Measurements from ENCODE around the gene RRP15.
"Not testable (repeated sequence)": the region's sequence is repeated elsewhere in the genome, so short reads cannot be mapped to it uniquely, and the experiment has no call there.

The RRP15 gene

DNA sequence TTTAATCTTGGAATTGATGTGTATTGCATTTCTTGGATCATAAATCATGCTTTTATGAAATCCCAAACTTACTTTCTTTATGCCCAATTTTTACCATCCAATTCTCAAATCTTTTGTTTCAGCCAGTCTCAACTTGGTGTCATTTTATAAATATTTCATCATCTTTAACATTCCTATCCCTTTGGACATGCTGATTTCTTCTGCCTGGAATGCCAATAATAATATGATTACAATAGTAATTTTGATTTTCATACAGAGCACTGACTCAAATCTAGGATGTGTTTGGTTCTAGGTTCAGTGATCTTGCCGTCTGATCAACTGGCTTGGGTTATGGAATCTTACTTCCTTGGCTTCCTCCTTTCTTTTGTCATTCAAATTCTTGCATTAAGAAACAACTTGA lies 12.8 kb downstream of the RRP15 start:
- no peak for DNase-seq

DNA sequence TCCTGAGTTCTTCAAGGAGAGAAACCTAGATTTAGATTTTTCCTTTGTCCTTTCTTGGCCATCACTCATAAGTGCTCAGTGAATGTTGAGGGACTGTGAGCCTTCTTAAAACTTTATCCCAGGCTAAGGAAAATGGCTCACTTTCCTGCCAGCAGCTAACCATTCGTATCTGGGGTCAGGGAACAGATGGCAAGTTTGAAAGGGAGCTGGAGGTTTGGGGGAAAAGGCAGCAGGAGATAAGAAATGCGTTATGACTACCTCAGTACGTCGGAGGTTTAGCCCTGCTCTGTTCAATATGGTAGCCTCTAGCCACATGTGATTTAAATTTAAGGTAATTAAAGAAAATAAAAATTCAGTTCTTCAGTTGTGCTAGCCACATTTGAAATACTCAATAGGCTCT lies 13.3 kb downstream of the RRP15 start:
- no peak for DNase-seq

DNA sequence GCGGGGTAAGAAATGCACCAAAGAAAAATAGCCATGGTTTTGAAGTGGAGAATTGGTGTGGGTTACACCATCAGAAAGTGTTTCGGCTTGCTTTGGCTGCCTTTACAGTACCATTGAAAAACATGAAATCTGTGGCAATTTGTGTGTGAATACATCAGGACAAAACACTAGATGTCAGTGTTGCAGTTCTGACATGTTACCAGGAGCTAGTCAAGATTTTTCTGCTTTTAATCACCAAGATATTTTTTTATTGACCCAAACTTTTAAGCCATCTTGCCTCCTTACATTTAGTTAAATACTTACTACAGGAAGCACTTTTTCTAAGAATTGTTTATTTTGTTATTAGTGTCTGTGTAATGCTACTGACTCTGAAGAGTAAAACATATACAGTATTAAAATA lies 14.3 kb downstream of the RRP15 start:
- DNase-seq = no peak

DNA sequence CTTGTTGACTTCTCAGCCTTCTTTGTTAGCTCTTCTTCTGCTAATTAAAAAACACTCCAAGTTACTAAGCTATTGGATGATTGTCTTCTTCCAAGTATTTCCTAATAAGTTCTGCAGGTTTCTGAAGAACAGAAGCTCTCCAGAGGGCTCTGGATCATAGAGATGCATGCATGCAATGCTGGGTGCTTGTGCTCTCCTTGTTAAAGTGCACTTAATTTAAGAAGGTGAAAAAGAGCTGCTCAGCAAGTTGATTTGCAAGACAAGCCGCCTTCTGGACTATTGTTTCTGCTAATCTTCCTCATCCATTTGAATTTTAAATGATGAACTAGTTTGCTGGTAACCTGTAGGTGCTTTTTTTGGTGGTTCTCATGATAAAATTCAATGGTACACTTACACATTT lies 16.1 kb downstream of the RRP15 start:
- DNase-seq = no peak

DNA sequence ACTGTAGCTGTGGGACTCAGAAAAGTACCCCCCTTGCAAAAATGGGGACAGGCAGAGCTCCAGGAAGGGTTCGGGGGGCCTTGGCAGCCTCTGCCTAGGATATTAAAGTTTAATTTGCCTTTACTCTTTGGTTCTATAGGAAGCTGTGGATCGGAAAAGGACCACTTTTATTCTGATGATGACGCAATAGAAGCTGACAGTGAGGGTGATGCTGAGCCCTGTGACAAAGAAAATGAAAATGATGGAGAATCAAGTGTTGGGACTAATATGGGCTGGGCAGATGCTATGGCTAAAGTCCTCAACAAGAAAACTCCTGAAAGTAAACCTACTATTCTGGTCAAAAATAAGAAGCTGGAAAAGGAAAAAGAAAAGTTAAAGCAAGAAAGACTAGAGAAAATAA lies 17.1 kb downstream of the RRP15 start:
- DNase-seq = no peak

DNA sequence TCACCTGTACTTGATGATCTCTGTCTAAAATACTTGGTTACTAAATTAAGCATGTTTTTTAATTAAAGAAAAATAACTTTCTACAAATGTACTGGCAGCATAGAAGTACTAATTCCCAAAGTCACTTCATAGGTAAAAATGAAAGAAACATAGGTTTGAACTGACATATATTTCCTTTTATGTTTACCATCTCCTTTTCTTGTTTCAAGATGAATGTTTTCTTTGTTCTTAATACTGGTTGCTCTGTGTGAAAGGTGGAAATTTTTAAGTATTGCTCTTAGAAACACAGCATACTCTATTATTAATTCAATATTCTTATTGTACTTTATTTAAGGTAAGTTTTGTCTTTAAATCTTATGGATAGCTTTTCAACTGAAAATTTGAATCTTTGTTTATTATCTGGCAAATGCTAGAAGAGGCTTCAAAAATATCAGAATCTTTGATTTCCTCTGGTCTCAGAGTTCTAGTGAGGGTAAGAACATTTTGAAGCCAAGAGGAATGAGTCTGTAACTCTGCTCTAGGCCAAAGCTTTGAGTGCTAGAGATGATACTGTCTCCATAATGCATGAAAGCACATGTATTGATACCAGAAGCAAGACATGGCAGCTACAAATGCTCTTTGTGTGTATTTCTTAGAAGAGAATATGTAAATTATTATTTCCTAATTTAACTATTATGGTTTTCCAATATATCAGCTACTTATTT lies 18.2 kb downstream of the RRP15 start:
- DNase-seq = no peak

DNA sequence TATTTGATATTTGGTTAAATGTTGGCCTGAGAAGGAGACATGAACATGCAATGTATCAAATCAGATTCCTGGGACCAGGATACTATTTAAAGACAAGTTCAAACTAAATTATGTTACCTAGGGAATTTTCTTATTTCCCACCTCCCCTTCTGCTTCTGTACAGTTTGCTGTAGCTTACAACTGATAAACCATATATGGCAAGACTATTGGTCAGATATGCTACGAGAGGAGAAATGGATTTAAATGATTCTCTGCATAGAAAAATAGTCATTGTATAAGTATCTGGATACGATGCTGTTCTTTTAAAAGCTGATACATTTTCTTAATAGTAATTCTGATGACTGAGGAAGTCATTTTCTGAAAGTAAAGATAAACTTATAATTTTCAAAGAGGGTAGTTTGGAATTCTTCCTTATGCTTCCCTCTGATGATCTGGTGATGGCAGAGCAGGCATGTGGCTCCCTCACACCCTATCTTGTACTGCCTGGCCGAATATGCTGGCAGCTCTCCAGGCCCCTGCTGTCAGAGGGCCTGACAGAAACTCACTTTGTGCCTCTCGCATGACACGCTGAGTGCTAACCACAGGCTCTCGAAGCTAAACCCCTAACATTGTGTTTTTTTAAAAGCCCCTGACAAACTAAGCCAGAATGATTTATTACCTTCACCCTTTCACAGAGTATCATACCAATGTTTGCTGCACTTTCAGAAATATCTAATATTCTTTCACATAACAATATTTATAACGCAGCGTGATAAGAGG lies 19.4 kb downstream of the RRP15 start:
- DNase-seq = no peak

DNA sequence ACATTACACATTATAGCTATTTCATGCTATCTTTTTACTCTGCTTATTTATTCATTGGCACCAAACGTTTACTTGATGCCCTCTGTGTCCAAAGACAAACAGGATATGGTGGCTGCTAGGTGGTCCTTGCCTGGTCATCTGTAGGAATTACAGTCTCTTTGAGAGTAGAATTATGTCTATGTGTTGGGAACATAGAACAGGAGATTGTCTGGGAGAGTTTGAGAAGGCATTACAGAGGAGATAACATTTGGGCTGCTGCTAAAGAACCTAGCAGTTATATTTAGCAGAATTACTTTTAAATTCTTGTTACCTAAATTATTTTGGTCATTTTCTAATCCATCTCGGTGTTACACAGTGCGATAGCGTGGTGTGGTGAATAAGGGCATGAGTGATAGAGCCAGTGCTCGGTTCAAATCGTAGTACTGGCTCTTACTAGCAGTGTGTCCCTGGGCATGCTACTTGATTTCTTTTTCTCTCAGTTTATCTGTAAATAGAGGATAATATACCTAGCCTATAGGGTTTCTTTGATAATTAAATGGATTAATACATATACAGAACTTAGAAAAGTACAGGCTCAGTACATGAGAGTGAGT lies 20.5 kb downstream of the RRP15 start:
- no peak for DNase-seq

DNA sequence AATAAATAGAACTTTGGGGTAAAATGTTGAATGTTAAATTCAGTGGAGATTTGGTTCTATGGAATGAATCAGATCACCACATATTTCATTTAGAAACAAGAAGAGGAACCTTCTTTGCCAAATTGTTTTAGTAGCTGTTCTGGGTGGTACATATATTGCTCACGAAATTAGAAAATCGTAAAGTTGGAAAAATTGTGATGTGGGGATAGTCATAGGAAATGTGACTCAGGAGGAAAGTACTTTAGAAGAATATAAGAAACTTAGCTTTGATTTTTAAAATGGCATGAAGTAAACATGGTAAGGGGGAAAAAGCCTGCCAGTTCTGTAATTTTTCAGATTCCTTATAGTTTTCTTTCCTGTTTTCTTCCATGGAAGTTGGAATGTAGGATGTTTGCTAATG lies 27.4 kb downstream of the RRP15 start:
- no peak for DNase-seq

DNA sequence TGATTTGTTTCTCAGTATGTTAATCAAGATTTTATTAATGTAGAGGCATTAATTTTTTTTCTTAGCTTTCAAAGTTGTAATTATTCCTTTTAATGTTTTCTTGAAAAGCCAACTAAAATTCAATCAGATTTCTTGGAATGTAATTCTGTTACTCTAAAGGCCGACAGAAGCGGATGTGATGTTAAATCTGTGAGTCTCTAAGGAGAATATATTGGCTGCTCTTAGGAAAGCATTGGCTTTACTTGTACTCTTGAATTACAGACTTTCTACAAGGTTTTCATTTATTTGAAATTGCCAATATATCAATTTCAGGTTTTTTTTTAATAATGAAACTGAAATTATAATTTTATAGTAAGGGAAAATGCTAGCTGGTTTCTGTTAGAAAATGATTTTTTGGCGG lies 29.2 kb downstream of the RRP15 start:
- DNase-seq = no peak

DNA sequence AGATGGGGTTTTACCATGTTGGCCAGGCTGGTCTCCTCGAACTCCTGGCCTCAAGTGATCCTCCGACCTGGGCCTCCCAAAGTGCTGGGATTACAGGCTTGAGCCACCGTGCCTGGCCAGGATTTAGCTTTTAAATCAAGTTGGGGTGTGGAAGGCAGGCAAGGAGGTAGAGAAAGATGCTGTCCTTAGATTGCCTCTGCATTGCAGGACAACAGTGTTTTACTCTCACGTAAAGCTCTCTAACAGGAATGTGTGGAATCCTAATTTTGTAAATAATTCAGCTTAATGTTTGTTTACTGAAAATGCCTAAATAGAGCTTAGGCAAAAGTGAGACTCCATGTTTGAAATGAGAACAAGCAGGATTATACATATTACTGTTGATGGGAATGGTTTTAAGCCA lies 30.5 kb downstream of the RRP15 start:
- no peak for DNase-seq

DNA sequence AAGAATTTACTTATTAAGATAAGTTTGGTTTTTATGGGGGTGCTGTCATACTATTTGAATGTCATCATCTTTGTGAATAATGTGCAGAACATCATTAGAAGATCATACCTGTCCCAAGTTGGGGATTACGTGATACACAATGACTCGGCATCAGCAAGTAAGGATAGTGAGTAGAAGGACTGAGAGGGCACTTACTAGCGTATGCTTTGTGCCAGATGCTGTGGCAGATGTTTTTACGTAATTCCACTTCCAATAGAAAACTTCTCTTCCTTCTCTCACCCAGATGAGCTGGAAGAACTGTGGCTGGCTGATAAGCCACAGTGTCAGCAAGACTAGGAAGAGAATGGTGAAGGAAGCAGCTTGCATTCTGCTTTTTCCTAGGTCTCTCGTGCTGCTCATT lies 32.0 kb downstream of the RRP15 start:
- DNase-seq = no peak

DNA sequence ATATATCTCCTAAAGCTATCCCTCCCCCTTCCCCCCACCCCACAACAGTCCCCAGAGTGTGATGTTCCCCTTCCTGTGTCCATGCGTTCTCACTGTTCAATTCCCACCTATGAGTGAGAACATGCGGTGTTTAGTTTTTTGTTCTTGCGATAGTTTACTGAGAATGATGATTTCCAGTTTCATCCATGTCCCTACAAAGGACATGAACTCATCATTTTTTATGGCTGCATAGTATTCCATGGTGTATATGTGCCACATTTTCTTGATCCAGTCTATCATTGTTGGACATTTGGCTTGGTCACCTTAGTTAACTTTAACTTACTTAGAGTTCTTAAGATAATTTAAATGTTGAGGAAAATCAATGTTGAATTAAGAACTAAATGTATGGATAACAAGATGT lies 35.1 kb downstream of the RRP15 start:
- not testable (repeated sequence) for DNase-seq

DNA sequence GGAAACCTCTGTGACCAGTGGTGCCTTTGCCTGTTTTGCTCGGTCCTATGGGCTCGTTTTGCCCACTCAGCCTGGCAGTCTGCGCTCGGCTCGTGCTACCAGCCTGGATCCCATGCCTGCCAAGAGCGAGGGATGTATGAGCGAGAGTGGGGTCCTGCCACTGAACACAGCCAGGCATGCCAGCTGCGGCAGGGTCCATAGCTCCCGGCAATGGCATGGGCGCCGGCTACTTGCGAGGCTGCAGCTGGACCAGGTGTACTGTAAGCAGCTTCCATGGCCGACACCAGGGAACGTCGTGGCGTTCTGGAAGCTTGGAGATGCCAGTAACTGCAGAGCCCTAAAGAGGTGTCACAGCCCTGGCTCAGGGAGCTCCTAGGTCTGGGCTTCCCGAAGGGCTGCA lies 37.7 kb downstream of the RRP15 start:
- DNase-seq = no peak

DNA sequence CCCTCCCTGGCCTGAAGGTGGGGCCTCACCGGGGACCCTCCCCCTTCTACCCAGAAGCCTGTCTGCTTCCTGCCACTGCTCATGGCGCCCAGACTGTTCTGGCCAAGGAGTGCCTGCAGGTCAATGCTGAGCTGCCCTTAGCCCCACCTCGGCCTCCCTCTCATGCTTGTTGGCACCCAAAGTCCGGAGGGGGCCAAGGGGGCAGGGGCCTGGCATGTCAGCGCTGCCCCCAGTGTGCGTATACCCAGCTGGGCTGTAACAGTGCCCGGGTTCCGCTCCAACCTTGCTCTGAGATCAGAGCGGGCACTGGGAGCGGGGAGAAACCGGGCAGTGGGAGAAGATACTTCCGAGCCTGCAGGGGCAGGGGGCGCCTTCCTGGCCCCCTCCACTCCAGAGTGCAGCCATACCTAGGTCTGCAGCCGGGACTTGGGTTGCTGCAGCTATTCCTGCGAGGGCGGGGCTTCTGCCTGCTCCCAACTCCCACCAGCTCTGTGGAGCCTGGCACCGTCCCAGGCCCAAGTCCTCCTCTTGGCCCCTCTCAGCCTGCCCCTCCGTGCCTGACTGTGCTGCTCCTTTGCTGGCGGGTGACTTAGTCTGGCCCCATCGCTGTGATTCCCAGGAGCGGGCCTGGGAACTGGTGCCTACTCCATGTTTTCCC lies 38.6 kb downstream of the RRP15 start:
- DNase-seq = no peak

DNA sequence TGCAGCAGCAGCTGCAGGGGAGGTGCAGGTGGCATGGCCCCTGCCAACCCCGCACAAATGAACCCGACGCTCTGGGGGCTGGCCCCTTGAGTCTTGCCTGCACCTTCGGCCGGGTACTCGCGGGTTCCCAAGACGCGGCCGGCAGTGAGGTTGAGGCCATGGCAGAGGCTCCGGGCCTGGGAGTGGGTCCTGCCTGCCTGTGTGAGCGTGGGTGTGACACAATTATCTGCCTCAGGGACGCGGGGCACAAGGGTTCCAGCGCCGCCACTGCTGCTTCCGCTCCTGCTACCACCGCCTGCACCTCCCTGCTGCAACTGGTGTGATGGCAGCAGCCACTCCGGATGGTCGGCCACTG lies 39.1 kb downstream of the RRP15 start:
- no peak for DNase-seq

DNA sequence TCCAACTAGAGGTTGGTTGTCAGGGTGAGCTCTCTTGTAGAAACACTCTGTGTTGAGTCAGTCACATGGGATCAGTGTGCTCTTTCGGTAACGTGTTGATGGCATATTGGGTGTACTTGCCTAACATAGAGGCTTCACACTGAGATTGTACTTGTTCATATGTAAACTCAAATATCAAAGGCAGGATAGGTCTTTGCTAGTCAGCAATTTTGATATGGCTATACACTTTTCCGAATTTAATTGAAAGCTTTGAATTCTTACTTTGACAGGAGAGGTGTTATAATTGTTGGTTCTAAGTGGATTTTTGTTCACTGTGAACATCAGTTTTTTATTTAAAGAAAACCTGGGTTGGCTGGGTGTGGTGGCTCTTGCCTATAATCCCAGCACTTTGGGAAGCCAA lies 43.7 kb downstream of the RRP15 start:
- no peak for DNase-seq

DNA sequence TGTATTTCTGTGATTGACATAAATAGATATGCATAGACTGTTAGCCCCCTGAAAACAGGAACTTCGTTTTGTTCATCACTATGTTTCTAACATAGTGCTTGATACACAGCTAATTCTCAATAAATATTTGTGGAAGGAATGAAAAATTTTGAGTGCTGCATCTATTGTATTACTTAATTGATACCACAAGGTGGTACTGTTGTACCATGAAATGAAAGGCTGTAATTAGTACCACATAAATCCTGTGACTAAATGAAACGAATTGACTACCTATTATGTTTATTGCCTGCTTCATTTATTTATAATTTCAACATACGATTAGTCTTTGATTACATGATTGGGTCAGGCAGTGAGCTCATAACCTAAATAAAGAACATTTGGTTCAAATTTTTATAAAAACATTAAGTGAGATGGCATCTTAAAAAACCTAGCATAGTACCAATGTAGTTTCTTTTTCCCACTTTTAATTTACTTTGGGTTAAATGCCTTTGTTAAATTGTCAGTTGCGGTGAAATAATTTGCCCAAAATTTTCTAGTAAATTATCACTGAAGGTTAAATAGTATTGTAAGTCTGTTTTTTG lies 45.0 kb downstream of the RRP15 start:
- no peak for DNase-seq

DNA sequence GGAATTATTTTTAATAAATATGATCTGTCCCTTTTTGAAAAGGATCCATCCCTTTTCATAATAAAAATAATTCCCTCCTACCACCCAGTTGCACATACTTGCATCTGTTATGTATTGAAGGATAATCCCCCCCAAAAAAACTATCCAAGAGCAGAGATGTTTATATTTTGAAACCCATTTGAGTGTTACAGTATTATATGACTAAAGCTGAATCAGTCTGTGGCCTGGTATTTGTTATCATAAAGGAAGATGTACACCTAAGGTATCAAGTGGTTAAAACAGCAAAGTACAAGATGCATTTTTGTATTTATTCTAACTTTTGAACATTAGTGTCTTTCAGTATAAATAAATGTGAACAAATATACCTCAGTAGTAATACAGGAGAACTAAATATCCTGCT lies 47.3 kb downstream of the RRP15 start:
- DNase-seq = no peak

DNA sequence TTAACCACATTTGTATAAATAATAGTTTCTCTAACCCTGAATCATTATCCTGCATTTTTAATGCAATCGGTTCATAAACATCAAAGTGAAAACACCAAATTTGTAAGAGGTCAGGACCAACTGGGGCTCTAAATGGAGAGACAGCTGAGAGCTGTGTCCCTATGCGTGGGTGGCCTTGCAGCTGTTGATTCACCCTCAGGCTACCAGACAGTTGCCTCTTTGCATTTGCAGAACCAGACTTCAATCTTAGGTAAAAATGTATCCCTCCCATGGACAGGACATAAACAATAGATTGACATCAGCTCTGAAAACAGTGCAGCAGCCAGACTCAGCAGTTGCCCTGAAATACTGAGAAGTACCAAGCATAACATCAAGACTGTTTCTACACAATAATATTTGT lies 51.2 kb downstream of the RRP15 start:
- DNase-seq = no peak

DNA sequence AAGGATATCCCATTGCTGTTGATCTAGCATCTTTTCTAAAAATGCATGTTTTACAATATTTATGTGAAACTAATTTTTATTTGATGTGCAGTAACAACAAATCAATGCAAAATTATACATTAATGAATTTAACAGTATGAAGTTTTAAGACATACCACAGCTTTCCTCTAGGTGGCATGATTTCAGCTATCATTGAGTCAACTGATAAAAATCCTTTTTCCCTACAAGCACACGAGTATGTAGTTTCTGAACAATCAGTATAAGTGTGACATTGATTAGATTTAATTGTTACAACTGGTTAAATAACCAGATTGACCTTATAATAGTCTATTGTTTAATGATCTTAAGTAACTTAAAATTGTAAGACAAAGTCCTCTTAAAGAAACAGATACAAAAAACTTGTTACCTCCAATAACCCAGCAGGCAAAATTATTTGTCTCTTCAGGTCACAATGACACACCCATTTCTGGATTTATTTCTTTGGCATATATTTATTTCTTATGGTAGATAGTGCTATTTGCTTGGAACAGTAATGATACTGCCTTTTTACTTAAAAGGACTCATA lies 54.3 kb downstream of the RRP15 start:
- no peak for DNase-seq

DNA sequence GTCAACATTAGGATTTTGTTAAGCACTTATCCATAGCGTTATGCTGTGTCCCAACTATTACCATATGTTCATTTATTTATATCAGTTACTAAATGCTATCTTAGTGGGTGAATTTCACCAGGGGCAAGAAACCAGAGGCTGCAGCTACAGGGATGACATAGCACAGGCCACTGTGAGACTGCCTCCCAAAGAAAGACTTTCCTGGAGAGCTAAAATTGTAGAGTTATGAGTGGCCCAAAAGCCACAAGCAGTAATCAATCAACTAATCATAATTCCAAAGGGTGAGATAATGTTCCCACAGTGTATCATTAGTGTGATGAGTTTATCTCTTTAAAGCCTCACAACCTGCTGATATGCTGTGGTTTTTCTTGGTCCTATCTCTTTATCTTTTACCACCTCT lies 56.2 kb downstream of the RRP15 start:
- DNase-seq = no peak

DNA sequence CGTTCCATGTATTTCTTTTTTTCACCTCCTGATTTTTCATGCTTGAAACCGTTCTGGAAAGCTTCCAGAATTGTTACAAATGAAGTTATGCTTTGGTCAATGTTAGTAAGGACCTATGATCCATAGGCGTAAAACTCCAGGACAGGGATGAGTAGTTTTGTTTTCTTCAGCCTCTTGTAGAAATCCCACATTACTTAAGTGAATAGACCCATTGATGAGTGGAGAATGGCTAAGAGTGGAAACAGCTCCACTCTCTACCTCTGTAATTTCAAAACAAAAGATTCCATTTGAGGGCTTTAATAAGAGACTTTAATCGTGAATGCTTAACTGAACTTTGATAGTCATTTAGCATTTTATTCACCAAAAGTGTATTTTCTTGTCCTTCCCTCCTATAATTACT lies 57.0 kb downstream of the RRP15 start:
- no peak for DNase-seq

Data from T1000 (cell line).